Endothelial cell of umbilical vein (primary cell): ENCODE results near the gene OR10G8.

ENCODE experiments used
- CTCF ChIP-seq, 2 donors: IDR thresholded peaks; 1 replicate in 1 of 2; 2 replicates in 1 of 2; pipeline ENCODE4 v1.5.1; 2011; ENCODE audit warnings: low read length in 2 of 2, mild to moderate bottlenecking in 2 of 2, moderate library complexity in 2 of 2, control low read depth in 1 of 2, inconsistent platforms in 1 of 2, low read depth in 1 of 2; ENCODE audit not compliant: insufficient read depth in 1 of 2; ENCODE audit errors: extremely low read depth in 1 of 2
- GATA2 ChIP-seq: IDR thresholded peaks from 2 replicates; pipeline ENCODE4 v1.7.0; 2011; ENCODE audit warnings: low read depth, mild to moderate bottlenecking, moderate library complexity, mixed read lengths, low read length; ENCODE audit not compliant: insufficient read length, insufficient read depth
- JUN ChIP-seq: IDR thresholded peaks from 2 replicates; pipeline ENCODE4 v1.6.1; 2011; ENCODE audit warnings: borderline replicate concordance, low read depth; ENCODE audit not compliant: insufficient read length, insufficient read depth
- MAX ChIP-seq: IDR thresholded peaks from 2 replicates; pipeline ENCODE4 v1.6.1; 2011; ENCODE audit not compliant: insufficient read depth, insufficient read length
- MYC ChIP-seq: IDR thresholded peaks from one replicate; pipeline ENCODE4 v1.6.1; 2011; ENCODE audit warnings: mild to moderate bottlenecking, low read depth, low read length
- POLR2A ChIP-seq: IDR thresholded peaks from 2 replicates; pipeline ENCODE4 v1.6.1; 2012; ENCODE audit warnings: low read depth, mild to moderate bottlenecking, control low read depth, low read length
- POLR2AphosphoS5 ChIP-seq: IDR thresholded peaks from 2 replicates; pipeline ENCODE4 v1.6.1; 2012; ENCODE audit warnings: low read depth, mild to moderate bottlenecking, control low read depth, low read length, moderate library complexity; ENCODE audit not compliant: insufficient read depth

- TF ChIP-seq CTCF (IDR thresholded peaks at IDR 0.05; ENCODE audit: extremely low read depth in 1 of 2, insufficient read depth in 1 of 2, low read depth in 1 of 2, low read length in 2 of 2) (no peak), POLR2AphosphoS5 (no peak), POLR2A (no peak), MAX (no peak), JUN (no peak), MYC (no peak), GATA2 (no peak)
These were observed 48.0 kb downstream of the OR10G8 start for GRCh38 chr11:124074554-124074953.
